HG02870 (cell line): Measurements from ENCODE around the gene MAN1C1.

Experiments
- ATAC-seq: cut with Tn5 transposase; IDR thresholded peaks from one replicate; pipeline ENCODE4 v1.9.1; 2021; ENCODE audit warnings: mild to moderate bottlenecking, moderate library complexity; ENCODE audit not compliant: unreplicated experiment

Gene MAN1C1

DNA sequence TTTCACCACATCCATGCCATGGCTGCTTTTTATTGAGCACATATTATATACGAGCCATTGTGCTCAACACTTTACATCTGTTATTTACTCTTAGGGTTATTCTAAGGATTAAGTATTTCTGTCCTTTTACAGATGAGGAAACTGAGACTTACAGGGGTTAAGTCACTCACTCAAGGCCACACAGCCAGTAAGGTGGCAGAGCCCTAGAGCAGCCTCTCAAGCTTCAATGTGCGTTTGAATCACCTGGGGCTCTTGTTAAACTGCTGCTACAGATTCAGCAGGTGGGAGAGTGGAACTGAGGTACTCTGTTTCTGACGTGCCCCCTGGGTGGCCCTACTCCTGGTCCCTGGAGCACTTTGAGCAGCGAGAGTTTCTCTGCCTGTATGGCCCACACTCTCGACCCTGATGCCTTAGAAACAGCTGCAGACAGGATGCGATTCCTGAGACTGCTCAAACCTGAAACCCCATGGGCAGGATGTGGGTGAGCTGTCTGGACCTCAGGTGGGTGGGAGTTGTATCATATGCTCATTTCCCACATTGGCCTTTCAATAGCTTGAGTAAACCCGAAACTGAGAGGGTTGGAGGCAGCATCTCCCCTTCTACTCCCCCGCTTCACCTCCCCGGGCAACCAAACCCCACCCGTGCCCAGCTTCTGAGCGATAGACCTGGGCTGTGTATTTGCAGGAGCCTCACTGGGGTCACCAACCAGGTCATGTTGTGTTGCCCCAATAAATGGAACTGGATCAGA lies 59.3 kb downstream of the MAN1C1 start:
- ATAC-seq: peak; percentile 95

DNA sequence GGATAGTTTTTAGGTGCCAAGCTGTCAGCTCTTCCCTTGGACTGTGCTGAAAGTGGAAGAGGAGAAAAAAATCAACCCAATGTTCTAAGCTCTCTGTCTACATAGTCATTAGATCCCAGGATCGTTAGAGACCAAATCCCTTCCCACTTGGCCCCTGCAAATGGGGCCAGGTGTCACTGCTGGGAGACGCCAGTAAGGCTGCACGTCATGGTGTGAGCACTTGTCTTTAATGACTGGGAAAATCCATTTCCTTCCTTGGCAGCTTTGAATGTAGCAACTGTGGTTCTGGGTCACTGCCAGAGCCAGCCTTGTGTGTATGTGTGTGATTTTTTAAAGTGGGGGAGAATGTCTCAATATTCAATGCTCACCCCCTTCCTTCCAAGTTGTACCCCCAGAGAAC lies 59.9 kb downstream of the MAN1C1 start:
- no peak for ATAC-seq

DNA sequence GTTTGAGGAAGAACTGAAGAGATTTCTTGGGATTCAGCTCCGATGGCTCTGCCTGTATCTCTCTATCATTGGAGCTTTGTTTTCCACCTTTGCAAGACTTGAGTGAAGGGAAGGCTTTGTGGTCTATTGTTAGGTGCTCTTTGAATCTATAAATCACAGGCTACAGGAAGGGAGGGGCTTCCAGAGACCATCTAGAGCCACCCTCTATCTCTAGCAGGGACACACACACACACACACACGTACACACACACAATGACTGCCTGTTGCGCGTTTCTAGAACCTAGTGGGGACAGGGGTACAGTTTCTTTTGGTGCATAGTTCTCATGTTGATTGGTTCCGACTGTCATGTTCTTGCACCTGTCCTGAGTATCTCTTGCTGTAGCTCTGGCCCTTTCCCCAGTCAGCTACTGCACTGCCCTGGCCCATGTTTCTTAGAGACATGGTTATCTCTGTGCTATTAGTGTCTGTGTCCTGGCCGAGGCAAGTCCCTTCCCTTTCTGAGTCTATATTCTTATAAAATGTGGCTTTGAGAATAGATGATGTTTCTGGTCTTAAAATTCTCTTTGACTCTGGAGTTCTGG lies 60.7 kb downstream of the MAN1C1 start:
- no peak for ATAC-seq

DNA sequence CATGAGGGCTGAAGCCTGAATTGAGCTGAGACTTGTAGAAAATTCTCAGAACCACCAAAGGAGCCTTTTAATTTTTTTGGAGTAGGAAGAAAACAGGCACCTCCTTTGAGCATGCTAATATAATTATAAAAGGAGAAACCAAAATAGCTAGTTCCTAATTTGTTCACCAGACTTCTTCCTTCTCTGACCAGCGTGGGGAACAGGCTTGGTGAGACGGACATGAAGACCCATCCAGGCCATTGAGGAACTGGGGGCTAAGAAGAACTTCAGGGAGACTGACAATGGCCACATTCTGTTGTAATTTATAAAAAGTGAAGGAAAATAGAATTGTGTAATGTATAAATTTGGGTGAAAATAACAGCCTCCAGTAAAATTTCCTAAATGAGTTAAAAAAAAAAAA lies 62.6 kb downstream of the MAN1C1 start:
- no peak for ATAC-seq

DNA sequence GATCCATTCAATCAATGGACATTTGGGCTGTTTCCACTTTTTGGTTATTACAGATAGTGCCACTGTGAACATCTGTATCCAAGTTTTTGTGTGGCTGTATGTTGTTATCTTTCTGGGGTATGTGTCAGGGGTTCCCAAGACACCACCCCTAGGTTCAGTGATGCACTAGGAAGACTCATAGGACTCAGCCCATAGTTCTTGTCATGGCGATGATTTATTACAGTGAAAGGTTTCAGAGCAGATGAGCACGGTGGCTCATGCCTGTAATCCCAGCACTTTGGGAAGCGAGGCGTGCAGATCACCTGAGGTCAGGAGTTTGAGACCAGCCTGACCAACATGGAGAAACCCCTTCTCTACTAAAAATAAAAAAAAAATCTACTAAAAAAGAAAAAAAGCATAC lies 64.1 kb downstream of the MAN1C1 start:
- no peak for ATAC-seq

DNA sequence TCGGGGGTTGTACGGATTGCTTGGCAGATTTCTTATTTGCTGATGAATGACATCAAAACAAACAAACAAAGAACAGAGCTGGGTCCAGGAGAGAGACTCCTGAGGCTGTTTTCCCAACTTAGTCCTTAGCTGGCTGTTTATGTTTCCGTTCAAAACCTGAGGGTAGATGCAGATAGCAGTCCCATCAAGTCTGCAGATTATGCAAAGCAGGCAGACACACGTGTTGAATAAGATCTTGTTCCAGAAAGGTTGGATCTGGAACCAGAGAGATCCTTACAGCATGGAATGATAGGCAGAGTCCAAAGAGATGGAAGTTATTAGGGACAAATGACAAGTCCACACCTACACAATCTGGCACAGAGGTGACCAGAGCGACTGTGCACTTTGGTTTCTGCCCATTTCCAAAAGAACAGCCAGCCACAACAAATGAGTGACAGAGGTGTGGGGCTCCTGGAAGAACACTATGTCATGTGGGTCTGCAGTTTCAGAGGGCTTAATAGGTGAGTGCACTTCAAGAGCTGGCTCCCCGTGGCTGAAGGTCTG lies 65.5 kb downstream of the MAN1C1 start:
- no peak for ATAC-seq

DNA sequence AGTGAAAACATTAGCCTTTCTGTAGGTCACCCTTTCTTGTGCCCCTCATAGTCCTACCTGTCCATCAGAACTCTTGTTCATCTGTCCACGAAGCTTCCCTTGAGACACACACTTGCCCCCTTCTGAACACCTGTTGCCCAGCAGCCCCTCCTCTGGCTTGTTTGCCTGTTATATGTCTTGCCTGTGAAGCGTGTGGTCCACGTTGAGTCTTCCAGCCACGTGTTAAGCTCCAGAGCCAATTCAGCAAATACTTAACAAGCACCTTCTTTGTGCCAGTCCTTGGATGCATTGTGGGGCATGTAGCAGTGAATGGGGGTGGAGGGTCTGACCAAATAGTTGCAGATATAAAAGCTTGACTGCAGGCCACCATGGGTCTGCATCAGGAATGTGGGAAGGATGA lies 66.6 kb downstream of the MAN1C1 start:
- no peak for ATAC-seq

DNA sequence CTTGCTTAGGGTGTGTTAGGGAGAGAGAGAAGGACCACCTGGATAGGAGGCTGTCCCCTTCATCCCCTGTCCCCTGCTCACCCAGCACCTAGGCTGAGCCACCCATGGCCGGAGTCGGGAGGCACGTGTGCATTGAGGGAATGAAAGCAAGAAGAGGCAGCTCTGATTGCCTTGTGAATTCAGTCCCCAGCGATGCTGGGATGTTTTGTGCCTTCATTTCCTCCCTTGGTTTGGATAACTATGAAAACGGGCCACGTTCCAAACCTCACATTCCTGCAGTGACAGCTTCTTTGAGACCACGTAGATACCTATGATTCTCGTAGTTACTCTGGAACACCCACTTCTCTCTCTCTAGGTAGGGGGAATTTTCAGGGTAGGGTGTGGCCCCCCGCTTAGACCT lies 67.1 kb downstream of the MAN1C1 start:
- no peak for ATAC-seq

DNA sequence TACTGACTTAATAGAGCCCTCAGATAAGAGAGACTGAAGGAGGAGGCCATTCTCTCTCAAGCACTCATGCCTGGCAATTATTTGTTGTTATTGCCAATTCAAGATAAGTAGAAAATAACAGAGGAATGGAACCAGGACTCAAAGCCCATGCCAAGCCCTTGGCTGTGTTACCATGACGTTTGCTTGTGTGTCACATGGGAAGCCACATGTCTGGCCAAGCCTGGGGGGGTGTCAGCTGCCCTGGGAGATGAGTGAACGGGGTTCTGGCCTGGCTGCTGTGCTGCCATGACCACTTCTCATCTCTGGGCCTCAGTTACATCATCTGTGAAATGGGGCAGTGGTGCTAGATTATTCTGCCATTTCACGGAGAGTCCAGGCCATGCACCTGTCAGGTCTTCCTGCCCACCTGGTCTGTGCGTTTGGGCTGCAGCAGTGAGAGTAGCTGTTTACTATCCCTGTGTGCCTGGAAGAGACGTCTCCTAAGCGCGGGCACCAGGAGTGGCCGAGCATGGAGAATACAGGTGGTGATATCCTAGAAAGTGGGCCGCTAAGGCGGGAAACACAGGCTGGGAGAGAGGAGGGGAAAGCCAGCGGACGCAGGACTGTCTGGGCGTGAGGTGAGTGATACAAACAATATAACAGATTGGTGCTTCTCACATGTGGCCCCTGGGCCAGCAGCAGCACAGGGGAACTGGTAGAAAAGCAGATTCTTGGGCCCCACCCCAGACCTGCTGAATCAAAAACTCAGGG lies 67.8 kb downstream of the MAN1C1 start:
- ATAC-seq: no peak

DNA sequence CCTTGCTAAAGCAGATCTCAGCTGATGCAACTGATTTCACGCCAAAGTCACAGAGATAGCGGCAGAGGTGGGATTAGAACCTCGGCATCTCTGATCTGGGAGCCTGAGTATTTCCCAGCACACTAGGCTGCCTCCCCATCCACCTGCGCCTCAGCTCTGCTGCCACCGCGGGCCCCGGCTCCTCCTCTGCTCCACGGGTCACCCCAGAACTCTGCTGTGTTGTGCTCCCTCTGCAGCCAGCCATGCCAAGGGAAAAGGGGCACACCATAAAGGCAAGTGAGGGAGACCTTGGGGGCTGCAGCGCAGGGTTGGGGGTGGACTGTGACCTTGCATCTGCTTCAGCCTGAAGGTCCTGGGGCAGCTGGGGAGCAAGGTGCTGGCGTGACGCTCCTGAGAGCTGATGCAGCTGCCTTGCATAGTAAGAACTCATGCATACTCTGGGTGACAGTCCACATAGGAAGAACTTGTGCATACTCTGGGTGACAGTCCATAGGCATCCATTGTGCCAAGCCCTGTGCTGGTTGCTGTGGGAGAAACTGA lies 68.7 kb downstream of the MAN1C1 start:
- ATAC-seq: no peak

DNA sequence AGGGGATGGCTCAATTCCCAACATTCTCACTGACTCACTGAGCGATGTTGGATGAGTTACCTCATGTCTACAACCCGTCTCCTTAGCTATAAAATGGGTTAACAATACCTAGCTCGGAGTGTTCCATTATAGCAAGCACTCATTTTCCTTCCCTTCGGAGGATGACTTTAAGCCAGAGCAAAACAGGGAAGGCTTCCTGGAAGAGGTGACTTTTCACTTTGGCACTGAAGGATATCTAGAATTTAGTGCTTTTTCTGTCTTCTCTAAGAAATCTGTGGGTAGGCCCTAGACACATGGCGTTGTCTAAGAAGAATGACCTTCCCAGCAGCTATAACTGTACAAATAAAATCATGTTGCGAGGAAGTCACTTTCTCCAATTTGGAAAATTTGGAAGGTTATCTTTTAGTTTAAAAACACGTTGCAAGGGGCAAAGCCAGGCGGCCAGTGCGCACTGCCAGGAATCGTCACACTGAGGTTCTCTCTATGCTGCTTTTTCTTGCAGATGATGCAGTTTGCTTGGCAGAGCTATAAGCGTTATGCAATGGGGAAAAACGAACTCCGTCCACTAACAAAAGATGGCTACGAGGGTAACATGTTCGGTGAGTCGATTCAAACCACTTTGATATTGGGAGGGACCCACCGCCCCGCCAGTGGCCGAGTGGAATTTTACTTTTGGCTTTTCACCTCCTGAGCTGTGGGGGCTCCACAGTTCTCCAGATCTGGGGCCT lies 69.5 kb downstream of the MAN1C1 start:
- ATAC-seq: no peak

DNA sequence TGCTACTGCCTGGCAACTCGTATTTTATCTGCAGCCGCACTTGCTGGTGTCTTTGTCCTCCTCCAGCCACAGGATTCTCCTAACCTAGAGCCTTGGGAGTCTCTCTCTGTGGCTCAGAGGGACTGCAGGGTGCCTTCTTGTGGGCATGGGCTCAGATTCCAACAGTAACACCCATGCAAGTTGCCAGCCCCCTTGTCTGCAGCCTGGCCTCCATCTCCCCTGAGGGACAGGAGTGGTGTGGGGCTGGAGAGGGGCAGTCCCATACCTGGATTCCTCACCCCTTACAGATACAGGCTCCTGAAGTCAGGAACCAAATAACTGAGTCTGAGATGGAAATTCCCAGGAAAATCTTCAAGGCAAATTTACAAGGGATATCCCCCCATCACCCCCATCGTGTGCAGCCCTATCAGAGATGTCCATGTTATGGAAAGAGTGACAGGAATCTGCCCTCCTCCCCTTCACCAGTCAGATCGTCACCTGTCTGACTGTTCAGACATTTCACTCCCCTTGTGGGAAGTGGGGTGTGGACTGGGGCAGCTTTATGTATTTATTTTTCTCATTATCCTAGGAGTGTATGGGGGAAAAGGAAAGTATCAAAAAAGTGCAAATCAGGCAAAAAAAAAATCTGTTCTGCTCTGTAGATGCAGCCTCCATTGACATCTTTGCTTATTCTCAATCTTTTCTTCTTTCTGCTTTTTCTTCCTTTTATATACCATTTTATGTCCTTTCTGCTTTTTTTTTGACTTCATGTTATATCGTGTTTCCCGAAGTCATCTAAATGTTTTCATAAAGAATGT lies 70.8 kb downstream of the MAN1C1 start:
- no peak for ATAC-seq

DNA sequence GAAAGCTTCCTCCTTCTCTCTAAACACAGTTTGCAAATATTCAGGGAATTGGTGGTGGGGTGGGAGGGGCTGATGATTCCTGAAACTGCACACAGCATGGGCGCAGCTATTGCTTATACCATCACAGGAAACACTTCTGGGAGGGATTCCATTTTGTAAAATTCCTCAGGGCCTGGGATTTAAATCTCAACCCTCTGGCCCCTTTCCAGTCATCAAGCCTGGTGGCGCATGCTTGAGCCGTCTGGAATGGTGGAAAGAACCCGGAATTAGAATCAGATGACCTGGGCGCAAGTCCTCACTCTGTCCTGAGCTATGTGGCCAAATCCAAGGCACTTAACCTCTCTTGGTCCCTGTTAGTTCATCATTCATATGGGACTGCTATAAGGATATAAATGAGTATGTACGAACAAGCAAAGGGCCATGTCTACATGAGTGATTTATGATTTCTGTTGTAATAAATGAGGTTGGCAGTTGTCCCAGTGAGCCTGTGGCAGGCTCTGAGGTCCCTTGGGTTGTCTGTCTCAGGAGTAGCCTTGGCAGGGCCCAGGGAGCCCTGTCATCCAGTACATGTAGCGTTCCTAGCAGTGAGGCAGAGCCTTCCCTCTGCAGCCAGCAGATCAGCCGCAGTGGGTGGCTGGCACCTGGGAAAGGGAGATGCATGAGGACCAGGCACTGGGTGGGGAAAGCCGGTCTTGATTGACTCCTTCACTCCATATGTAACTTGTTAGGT lies 72.0 kb downstream of the MAN1C1 start:
- ATAC-seq: no peak

DNA sequence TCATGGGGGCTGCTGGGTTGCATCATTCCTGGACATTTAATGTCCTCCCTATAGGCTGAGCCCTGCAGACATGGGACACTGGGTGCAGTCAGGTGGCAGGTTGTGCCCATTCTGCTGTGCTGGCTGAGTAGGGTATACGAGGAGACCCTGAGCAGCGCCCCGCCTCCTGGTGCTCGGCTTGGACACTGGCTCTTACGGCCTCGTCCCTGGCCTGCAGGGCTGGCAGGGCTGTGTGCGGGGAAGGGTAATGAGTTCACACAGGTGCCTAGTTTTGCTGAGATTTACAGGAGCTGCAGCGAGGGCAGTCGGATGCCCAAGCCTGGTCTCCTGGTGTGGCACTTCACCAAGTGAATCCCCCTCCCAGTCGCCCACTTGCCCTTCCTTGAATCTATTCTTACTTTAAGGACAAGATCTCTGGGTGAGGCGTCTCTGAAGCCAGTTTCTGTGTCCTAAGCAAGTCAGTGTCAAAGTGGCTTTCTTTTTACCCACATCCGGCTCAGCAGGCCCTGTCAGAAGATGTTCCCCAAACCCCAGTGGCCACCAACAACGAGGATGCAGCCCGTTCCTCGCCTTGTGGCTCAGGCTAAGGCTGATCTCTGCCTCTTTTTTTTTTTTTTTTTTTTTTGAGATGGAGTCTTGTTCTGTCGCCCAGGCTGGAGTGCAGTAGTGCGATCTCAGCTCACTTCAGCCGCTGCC lies 73.2 kb downstream of the MAN1C1 start:
- no peak for ATAC-seq

DNA sequence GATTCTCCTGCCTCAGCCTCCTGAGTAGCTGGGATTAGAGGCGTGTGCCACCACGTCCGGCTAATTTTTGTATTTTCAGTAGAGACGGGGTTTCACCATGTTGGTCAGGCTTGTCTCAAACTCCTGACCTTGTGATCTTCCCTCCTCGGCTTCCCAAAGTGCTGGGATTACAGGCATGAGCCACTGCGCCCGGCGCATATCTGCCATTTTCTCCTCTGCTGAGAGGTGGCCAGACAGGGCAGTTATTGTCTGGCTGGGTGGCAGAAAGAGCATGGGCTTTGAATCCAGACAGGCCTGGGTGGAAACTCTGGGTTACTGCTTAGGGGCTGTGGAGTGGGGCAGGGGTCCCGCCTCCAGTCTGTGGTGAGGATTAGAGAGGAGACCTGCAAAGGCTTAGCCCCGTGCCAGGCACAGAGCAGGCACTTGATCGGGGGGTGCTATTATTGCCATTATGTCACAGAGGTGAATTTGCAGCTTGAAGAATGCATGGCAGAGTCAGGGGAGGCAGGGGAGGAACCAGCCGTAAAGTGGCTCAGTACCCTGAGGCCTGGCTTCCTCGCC lies 73.9 kb downstream of the MAN1C1 start:
- ATAC-seq: no peak

DNA sequence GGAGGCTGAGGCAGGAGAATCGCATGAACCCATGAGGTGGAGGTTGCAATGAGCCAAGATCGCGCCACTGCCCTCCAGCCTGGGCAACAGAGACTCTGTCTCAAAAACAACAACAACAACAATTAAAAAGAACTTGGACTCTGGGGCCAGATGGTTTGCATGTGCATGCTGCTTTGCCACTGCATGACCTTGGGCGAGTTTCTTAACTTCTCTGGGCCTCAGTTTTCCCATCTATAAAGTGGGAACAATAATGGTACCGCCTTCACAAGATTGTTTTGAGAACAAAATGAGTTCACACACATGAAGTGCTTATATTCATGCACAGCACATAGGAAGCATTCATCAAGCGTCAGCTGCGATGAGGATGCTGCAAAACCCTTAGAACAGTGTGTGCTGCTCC lies 74.6 kb downstream of the MAN1C1 start:
- ATAC-seq: no peak

DNA sequence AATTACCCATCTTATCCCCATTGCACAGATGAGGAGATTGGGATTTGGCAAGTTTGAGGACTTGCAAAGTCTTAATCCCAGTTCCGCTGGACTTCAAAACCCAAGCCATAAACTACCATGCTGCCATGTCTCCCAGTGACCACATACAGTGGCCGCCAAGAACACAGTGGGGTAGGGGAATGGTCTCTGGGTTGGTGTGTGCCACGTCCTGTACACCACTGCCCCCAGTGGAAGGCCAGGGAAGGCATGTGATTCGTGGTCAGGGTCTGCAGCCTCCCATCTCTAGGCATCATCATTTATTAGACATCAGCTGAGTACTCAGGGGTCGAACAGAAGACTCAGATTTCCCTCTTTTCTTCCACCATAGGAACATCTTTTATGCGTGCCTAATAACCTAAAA lies 76.0 kb downstream of the MAN1C1 start:
- ATAC-seq: no peak

DNA sequence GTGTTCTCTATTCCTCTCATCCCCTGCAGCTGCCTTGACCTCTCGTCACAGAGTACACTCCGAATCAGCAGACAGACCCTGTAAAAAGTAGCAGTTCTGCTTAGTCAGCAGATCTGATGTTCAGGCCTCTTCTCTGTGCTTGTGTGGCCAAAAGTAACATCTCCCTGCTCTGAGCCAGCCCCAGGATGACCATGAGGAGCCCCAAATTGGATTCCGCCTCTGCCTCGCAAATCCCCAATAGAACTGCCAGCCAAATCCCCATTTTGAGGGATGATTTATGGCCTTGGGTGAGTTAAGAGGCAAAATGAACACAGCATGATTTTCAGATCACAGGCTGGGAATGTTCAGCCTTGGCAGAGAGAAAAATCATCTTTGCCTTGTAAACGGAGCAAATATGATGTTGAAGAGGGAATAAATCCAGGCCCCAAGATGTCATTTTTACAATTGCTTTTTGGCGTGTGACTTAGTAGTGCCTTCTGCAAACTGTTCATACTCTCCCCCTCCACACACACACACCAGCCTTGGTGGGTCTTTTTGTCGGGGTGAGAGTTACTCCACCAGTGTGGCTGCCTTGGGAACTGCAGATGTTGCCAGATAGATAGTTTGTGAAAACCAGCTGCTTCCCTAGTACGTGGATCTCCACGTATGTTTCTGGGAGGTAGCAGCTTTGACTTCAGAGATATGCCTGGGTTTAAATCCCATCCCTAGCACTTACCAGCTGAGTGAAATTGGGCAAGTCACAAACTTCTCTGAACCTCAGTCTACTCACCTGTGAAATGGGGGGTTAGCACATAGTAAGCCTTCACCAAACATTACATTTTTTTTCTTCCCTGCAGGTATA lies 77.8 kb downstream of the MAN1C1 start:
- ATAC-seq: no peak
